ENCODE data around the gene NELFB. TPM values are rescaled to one million over a fixed set of nuclear protein-coding genes. Genes with fewer than 3 reads are reported as not detected.
"Not testable (repeated sequence)": the region's sequence is repeated elsewhere in the genome, so short reads cannot be mapped to it uniquely, and the experiment has no call there.

The NELFB gene
- total RNA-seq, 1 donor from 2014 or later = 47.7 TPM

GRCh38 chr9:137255448-137256114, 454 bp downstream of the NELFB start:
- no peak for DNase-seq (ENCODE audit: low read depth)
- peak overlapping the region; percentile 95 for H3K4me3 ChIP-seq (ENCODE audit: low read depth, low read length)
- no peak for TF ChIP-seq CTCF (conservative IDR thresholded peaks at IDR 0.05; ENCODE audit: low read depth, low read length)

GRCh38 chr9:137256362-137256761, 1.2 kb downstream of the NELFB start:
- TF ChIP-seq CTCF (conservative IDR thresholded peaks at IDR 0.05; ENCODE audit: low read depth, low read length) = no peak
- no peak for DNase-seq (ENCODE audit: low read depth)
- H3K4me3 ChIP-seq (ENCODE audit: low read depth, low read length) = peak overlapping the region; percentile 95

- DNase-seq (ENCODE audit: low read depth) = no peak
- TF ChIP-seq CTCF (conservative IDR thresholded peaks at IDR 0.05; ENCODE audit: low read depth, low read length) = no peak
- H3K4me3 ChIP-seq (ENCODE audit: low read depth, low read length) = peak overlapping the region; percentile 95
These were observed 1.7 kb downstream of the NELFB start for GRCh38 chr9:137256856-137257255.

DNA sequence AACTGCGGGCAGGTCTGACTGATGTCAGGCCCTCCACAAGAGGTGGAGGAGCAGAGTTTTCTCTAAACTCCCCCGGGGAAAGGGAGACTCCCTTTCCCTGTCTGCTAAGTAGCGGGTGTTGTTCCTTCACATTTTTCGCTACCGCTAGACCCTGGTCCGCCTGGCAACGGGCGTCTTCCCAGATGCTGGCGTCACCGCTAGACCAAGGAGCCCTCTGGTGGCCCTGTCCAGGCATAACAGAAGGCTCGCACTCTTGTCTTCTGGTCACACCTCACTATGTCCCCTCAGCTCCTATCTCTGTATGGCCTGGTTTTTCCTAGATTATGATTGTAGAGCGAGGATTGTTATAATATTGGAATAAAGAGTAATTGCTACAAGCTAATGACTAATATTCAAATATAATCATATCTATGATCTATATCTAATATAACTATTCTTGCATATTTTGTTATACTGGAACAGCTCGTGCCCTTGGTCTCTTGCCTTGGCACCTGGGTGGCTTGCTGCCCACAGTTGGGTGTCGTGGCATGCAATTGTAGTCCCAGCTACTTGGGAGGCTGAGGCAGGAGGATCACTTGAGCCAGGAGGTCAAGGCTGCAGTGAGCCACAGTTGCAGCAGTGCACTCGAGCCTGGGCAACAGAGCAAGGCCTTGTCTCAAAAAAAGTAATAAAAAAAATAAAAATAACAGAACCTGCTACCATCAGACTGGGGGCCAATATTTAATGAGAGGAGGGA, 7.2 kb downstream of the NELFB start:
- peak; percentile 51 for TF ChIP-seq CTCF (conservative IDR thresholded peaks at IDR 0.05; ENCODE audit: low read depth, low read length)
- H3K4me3 ChIP-seq (ENCODE audit: low read depth, low read length); DNase-seq (ENCODE audit: low read depth): not testable (repeated sequence)

DNA sequence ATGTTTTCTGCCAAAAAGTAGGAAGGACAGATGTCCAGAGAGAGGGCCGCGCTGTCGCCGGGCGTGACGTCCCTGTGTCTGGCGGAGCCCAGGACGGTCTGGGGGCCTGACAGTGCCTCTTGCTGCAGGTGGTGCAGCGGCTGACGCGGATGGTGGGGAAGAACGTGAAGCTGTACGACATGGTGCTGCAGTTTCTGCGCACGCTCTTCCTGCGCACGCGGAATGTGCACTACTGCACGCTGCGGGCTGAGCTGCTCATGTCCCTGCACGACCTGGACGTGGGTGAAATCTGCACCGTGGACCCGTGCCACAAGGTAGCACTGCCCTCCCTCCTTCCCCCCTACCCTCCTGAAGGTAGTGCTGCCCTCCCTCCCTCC, 7.8 kb downstream of the NELFB start:
- no peak for DNase-seq (ENCODE audit: low read depth)
- no peak for TF ChIP-seq CTCF (conservative IDR thresholded peaks at IDR 0.05; ENCODE audit: low read depth, low read length)

DNA sequence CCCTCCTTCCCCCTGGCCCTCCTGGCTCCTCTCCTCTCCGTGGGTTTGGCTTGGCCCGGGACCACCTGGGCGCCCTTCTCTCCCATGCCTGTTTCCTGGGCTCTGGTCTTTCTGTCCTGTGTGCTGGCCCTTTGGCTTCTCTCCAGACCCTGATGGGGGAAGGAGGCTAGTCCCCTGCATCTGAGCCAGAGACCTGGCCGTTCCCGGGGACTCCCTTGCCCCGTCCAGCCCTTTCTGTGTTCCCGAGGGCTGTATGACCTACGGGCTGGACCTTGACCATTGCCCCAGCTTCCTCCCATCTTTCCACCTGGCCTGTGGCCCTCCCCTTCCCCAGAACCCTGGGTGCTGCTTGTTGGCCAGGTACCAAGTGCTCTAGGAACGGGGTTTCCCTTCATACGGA, 8.4 kb downstream of the NELFB start:
- no peak overlapping the region for H3K4me3 ChIP-seq (ENCODE audit: low read depth, low read length)
- no peak for DNase-seq (ENCODE audit: low read depth)
- TF ChIP-seq CTCF (conservative IDR thresholded peaks at IDR 0.05; ENCODE audit: low read depth, low read length) = no peak

More for the DNA sequence above, 7.8 kb downstream of the NELFB start:
- H3K4me3 ChIP-seq (ENCODE audit: low read depth, low read length) = no peak overlapping the region
